ENCODE results near the gene PSTPIP1. TPM values are rescaled to one million over a fixed set of nuclear protein-coding genes. Genes with fewer than 3 reads are reported as not detected.

PSTPIP1 gene
- total RNA-seq, 3 donors from 2014 or later = 2.6 to 11.0 (median 3.9) TPM

- H3K4me1 ChIP-seq = no peaks in the 10 kb centered on the region
- no peaks in the 10 kb centered on the region for H3K27me3 ChIP-seq
- intact Hi-C loops (cut with DNase I; ENCODE audit: low total_unique reads) = no loop called here
- H3K9me3 ChIP-seq = no peaks in the 10 kb centered on the region
- H3K4me3 ChIP-seq = no peak overlapping the region
- TF ChIP-seq CTCF (IDR thresholded peaks at IDR 0.05) (no peak), POLR2AphosphoS5 (IDR thresholded peaks at IDR 0.05) (no peak), POLR2A (IDR thresholded peaks at IDR 0.05) (no peak)
- H3K27ac ChIP-seq = no peak overlapping the region
- no peaks in the 10 kb centered on the region for H3K36me3 ChIP-seq
- peak in 1 of 2 donors; percentile 41 for DNase-seq (ENCODE audit: low spot score in 2 of 2)
These were observed 41.8 kb downstream of the PSTPIP1 start for GRCh38 chr15:77036537-77037387.

GRCh38 chr15:77037388-77038209 is 42.7 kb downstream of the PSTPIP1 start:
- TF ChIP-seq CTCF (IDR thresholded peaks at IDR 0.05) (no peak), POLR2AphosphoS5 (IDR thresholded peaks at IDR 0.05) (no peak)
- no peaks in the 10 kb centered on the region for H3K4me1 ChIP-seq
- no peaks in the 10 kb centered on the region for H3K27me3 ChIP-seq
- intact Hi-C loops (cut with DNase I; ENCODE audit: low total_unique reads) = no loop called here
- no peaks in the 10 kb centered on the region for H3K36me3 ChIP-seq
- H3K4me3 ChIP-seq = no peak overlapping the region
- no peaks in the 10 kb centered on the region for H3K9me3 ChIP-seq
- no peak overlapping the region for H3K27ac ChIP-seq
- DNase-seq (ENCODE audit: low spot score in 2 of 2) = peak in 1 of 2 donors; percentile 42

- Histone ChIP-seq H3K27me3 (no peaks in the 10 kb centered on the region), H3K36me3 (no peaks in the 10 kb centered on the region), H3K9me3 (no peaks in the 10 kb centered on the region), H3K4me1 (no peaks in the 10 kb centered on the region), H3K27ac (no peak overlapping the region), H3K4me3 (no peak overlapping the region)
- no peak for TF ChIP-seq POLR2A (IDR thresholded peaks at IDR 0.05)
- no peak for TF ChIP-seq CTCF (IDR thresholded peaks at IDR 0.05)
- TF ChIP-seq POLR2AphosphoS5 (IDR thresholded peaks at IDR 0.05) = no peak
- intact Hi-C loops (cut with DNase I; ENCODE audit: low total_unique reads) = no loop called here
- DNase-seq (ENCODE audit: low spot score in 2 of 2) = no peak
These were observed 43.6 kb downstream of the PSTPIP1 start for GRCh38 chr15:77038312-77039216.

GRCh38 chr15:77039217-77039533 is 44.2 kb downstream of the PSTPIP1 start:
- Histone ChIP-seq H3K27ac (no peak overlapping the region), H3K4me3 (no peak overlapping the region), H3K36me3 (no peaks in the 10 kb centered on the region), H3K27me3 (no peaks in the 10 kb centered on the region), H3K9me3 (no peaks in the 10 kb centered on the region), H3K4me1 (no peaks in the 10 kb centered on the region)
- no peak for TF ChIP-seq CTCF (IDR thresholded peaks at IDR 0.05)
- no peak for TF ChIP-seq POLR2A (IDR thresholded peaks at IDR 0.05)
- TF ChIP-seq POLR2AphosphoS5 (IDR thresholded peaks at IDR 0.05) = no peak
- DNase-seq (ENCODE audit: low spot score in 2 of 2) = no peak
- intact Hi-C loops (cut with DNase I; ENCODE audit: low total_unique reads) = no loop called here

Measured in breast epithelium (tissue), 4 donors.